ENCODE measurements around the gene MAGEA8.
"Not testable (repeated sequence)": the region's sequence is repeated elsewhere in the genome, so short reads cannot be mapped to it uniquely, and the experiment has no call there.

The MAGEA8 gene

DNA sequence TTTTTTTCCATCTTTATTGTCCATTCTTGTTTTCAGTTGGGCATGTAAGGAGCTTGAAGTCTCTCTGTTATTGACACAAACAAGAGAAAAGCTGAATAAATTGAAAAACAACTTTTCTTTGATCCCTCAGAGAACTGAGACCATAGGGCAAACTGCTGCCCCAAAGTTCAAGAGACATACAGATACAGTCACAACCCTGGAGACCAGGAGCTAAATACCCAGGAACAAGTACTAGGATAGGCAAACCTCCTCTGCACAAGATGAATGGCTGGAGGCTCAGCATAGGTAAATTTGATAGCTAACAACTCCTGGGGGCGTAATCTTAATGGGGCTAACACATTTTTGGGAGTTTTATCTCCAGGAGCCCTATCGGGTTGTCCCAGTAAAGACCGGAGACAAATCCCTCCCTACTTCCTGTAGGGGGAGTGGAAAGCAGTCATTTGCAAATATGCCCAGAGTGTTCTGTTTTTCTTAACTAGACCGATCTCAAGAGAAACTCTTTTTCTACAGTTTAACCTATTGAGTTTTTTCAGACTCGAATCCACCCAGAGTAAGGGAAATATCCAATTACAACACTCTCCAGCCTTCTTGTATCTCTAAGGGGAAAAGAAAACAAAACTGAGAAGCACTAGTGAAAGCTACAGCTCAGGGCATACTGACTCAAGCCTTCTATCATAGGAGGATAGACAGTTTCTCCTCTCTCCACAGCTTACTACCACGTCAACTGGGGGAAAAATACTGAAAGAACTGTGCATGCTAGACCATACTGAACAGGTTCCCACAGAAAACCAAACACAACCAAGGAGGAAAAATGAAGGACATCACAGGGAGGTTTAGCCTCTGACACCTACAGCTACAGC, 23.1 kb downstream of the MAGEA8 start:
- DNase-seq (ENCODE audit: low spot score), result peak; percentile 21

DNA sequence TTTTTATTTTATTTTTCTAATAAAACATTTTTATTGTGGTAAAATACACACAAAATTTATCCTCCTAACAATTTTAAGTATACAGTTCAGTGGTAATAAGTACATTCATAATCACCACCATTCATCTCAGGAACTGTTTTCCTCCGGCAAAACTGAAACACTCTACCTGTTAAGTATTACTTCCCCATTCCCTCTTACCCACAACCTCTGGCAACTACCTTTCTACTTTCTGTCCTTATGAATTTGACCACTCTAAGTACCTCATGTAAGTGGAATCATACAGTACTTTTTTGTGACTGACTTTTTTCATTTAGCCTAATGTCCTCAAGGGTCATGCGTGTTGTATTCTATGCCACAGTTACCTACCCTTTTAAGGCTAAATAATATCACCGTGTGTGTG, 27.3 kb downstream of the MAGEA8 start:
- DNase-seq (ENCODE audit: low spot score), result no peak

DNA sequence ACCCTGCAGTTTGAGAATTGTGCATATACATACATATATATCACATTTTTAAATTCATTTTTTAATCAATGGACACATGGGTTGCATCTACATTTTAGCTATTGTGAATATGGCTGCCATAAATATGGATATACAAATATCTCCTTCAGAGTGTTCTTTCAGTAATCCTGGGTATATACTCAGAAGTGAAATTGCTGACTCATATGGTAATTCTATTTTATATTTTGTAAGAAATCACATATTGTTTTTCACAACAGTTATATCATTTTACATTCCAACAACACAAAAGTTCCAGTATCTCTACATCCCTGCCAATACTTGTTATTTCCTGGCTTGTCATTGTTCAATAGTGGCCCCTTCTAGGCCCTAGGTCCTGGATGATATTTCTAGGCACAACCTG, 27.7 kb downstream of the MAGEA8 start:
- no peak for DNase-seq (ENCODE audit: low spot score)

DNA sequence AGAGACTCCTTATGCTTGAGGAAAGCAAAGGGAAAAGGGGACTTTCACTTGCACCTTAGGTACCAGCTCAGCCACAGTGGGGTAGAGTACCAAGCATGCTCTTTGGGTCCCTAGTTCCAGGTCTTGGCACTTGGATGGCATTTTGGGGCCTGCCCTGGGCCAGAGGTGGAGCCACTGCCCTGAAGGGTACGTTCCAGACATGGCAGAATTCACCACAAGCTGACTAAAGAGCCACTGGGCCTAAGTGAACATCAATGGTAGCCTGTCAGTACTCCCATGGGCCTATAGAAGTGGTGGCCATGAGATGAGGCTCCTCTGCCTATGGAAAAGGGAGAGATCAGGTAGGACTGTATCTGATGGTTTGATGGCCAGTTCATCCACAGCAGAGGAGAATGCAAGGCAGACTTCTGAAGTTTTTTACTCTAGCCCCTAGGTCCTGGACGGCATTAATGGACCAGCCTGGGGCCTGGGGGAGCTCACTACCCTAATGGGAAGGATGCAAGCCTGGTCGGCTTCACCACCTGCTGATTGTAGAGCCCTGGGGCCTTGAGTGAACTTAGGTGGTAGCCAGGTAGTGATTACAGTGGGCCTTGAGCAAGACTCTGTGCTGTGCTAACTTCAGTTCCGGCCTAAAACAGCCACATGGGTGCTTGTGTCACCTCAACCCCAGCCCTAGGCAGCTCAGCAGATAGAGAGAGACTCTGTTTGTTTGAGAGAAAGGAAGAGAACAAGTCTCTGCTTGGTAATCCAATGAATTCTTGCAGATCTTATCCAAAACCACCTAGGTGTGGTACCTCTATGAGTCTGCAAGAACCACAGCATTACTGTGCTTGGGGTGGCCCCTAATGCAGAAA, 28.6 kb downstream of the MAGEA8 start:
- DNase-seq (ENCODE audit: low spot score), result no peak

DNA sequence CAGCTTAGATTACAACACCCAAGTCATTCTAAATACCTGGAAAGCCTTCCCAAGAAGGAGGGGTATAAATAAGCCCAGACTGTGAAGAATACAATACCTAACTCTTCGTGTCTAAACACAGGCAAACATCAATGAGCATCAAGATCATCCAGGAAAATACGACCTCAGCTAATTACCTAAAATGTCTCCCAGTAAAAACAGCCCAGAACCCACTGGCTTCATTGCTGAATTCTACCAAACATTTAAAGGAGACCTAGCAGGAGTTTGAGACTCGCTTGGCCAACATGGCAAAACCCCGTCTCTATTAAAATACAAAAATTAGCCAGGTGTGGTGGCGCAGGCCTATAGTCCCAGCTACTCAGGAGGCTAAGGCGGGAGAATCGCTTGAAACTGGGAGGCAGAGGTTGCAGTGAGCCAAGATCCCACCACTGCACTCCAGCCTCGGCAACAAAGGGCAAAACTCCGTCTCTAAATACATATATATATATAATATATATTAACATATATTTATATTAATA, 29.3 kb downstream of the MAGEA8 start:
- DNase-seq (ENCODE audit: low spot score), result no peak

- no peak for DNase-seq (ENCODE audit: low spot score)
These were observed 35.9 kb downstream of the MAGEA8 start for GRCh38 chrX:149916745-149917392.

GRCh38 chrX:149923836-149924235, 42.9 kb downstream of the MAGEA8 start:
- not testable (repeated sequence) for DNase-seq (ENCODE audit: low spot score)

DNA sequence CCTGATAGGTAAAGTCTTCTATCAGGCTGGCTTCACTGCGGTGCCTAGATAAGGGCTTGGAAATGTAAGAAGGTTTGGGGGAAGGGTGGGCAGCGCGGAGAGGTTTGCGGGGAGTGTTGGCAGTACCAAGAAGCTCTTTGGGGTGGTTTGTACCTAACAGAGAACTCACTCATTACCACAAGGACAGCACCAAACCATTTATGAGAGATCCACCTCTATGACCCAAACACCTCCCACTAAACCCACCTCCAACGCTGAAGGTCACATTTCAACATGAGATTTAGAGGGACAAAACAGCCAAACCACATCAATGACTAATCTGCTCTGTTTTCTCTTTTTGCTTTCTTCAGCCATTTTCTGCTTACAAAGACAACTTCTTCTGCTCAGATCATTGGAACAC, 43.5 kb downstream of the MAGEA8 start:
- DNase-seq (ENCODE audit: low spot score), result not testable (repeated sequence)

DNA sequence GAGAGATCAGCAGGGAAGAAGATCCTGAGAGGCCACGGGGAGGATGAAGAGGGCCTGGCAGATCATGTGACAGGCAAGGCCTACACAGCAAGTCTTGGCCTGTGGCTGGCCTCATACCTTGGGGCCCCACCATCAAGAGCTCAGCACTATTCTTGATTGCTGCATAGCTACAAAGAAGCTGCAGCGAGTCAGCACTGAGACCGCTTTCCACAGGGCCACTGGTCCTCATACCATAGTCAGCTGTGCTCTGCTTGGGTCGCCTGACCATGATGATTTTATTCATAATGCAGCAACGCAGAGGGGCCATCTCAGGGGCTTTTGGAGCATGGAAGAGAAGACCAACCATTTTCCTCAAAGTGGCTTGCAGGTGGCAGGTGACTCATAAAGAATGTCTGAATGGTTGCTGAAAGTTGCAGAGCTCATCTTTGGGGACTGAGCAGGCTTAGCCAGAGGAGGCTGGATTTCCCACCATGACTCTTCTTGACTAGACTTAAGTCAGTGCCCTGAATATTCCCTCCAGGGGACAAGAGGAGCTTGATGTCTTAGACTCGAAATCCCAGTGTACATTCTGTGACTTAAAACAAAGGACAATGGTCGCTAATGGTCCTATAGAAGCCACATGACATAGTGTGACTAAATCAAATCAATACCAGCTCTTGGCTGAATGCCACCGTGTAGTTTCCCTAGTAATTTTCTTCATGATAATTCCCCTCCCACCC, 46.4 kb downstream of the MAGEA8 start:
- not testable (repeated sequence) for DNase-seq (ENCODE audit: low spot score)

DNA sequence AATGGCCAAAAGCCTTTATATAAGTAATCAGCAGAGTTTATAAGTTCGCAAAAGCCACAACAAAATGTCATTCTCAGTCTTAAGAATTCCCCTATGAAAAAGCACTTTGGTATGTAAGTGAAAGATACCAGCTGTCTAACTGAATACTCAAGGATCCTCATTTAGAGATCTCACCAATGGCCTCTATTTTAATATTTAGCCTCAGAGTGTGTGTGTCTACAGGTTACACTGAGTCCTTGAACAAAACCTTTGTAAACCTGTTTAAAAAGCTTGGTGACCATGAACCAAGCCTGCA, 46.9 kb downstream of the MAGEA8 start:
- DNase-seq (ENCODE audit: low spot score), result not testable (repeated sequence)

DNA sequence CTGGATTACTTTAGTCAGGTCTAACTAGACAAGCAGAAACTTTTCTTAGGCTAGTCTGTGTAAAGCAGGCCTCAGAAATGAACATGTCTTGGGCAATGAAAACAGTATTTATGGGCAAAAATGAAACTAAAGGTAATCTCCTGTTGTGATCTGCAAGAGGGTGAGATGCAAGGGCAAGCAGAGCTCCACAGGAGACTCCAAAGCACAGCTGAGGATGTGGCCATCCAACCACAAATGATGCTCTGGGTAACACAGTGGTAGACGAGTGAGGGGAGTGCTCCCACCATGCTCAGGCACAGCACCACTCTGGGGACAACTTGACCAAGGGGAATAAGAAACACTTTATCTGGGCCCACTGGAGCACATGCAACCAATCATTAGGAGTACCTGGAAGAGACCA, 47.7 kb downstream of the MAGEA8 start:
- DNase-seq (ENCODE audit: low spot score), result not testable (repeated sequence)

DNA sequence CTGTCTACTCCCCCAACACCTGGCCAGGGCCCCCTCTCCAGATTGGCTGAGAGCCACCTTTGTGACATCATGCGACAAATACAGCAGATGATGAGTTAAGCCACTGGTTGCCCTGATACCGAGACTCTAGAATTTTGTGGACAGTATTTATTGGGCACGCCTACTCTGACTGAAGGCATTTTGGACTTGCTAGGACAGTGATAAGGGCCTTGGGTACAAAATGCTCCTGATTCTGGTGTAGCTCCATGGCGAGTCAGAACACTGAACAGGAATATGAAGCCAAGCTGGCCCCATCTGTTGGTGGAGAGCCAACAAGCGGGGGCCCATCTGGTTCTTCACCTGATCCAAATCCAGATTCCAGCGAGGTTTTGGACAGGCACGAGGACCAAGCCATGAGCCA, 48.4 kb downstream of the MAGEA8 start, which contains the start of gene HSFX4:
Gene HSFX4, plus strand, starts transcription at position 174 of the 400 bp plus-strand sequence. Its CDS starts 72 bp downstream, at position 246.
- DNase-seq (ENCODE audit: low spot score), result not testable (repeated sequence)

DNA sequence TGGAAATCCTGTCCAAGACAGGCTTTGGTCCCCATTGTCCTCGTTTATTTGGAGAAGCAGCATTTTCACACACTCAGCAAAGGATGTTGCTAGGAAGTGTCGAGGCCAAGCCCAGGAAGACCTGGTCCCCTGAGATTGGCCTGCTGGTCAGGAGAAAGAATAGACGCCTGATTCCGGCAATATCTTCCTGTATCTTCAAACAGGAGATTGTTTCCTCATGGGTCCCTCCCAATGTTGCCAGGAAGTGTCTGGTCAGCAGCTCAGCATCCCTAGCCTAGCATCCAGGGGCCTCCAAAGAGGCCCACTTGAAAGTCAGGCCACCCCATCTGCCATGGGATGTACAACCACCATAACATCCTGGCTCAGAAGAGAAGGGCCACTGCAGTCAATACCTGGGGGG, 50.4 kb downstream of the MAGEA8 start:
- not testable (repeated sequence) for DNase-seq (ENCODE audit: low spot score)

- not testable (repeated sequence) for DNase-seq (ENCODE audit: low spot score)
These were observed 51.2 kb downstream of the MAGEA8 start for GRCh38 chrX:149932150-149932549.

- not testable (repeated sequence) for DNase-seq (ENCODE audit: low spot score)
These were observed 52.0 kb downstream of the MAGEA8 start for GRCh38 chrX:149932970-149933369.

- not testable (repeated sequence) for DNase-seq (ENCODE audit: low spot score)
These were observed 52.6 kb downstream of the MAGEA8 start for GRCh38 chrX:149933547-149933946.

Measured in hematopoietic multipotent progenitor cell treated with erythropoietin and hydrocortisone succinate and interleukin-3 and kit ligand, for 15 days (in vitro differentiated cells).